ENCODE data around the gene TFF2.

Gene TFF2

DNA sequence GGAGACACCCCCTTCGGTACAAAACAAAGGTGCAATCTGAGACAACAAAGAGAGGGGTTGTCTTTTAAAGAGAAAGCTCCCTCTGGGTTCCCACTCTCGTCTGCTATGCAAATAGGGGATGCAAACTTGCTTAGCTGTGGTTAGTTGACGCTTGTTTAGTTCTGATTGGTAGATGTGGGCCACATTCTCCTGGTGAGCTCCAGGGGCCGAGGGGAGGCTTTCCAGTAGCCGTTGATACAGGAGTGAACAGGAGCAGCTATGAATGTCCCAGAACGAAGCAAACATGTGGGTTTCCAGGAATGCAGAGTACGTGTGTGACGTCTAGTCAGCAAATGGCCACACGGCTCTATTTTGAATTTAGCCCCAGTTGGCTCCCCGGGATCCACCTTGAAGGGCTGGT lies 14.7 kb downstream of the TFF2 start:
- WGBS, 2 donors (ENCODE audit: extremely low coverage in 2 of 2, insufficient read length in 2 of 2, insufficient replicate concordance in 1 of 2) = no CpG with 5 or more reads among the region's 10 CpGs

DNA sequence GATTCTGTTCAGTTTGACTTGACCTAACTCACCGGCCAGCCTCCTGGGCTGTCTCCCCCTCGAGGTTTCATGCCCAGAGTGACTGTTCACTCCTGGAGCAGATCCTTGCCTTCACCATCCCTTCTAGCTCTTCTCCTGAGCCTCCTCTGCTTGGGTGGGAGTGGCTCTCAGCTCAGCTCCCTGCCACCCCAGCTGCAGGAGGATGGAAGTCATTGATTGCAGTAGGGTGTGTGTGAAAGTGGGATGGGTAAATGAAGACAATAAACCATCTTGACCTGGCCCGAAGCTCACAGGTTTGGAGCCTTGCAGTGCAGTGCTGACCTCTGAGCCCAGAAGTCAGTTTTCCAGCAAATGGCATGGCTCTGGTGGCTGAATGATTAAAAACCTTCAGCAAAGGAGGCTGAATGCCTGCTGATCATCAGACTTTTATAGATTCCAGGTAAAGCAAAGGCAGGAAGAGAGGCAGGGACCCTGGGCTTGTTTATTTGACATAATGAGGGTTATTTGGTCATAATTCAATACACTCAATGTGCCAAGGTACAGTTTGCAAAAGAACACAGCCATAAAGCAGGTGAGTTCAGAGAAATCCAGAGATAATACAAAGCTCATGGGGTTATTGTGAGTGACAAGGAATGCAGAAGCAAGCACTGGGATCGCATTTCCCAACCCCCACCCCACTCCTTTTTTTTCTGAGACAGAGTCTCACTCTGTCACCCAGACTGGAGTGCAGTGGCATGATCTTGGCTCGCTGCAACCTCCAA lies 18.1 kb downstream of the TFF2 start:
- H2BK12ac ChIP-seq (ENCODE audit: low read length) = no peak overlapping the region
- whole genome bisulfite sequencing, 2 donors (ENCODE audit: extremely low coverage in 2 of 2, insufficient read length in 2 of 2, insufficient replicate concordance in 1 of 2) = no CpG with 5 or more reads among the region's 5 CpGs

More for the DNA sequence above, 14.7 kb downstream of the TFF2 start:
- peaks cover 0 to 5% of the 10 kb centered on the region in 2 donors for H3K4me1 ChIP-seq (ENCODE audit: control insufficient read depth in 2 of 2, insufficient read depth in 1 of 2, low read depth in 1 of 2, low read length in 2 of 2)
- H3K36me3 ChIP-seq (replicated peaks in 1 of 2; ENCODE audit: control insufficient read depth in 2 of 2, insufficient read depth in 2 of 2, low read length in 2 of 2) = no peaks in the 10 kb centered on the region
- H3K27ac ChIP-seq (replicated peaks; ENCODE audit: low read length) = no peak overlapping the region
- no peak overlapping the region for H4K8ac ChIP-seq (ENCODE audit: low read depth, low read length)
- no peak overlapping the region for H2AK5ac ChIP-seq (ENCODE audit: low read depth, low read length)
- H2AFZ ChIP-seq (ENCODE audit: low read length) = peak overlapping the region; percentile 24
- no peak overlapping the region for H3K4me2 ChIP-seq (ENCODE audit: insufficient read depth, low read length, poor library complexity, severe bottlenecking)
- H3K9ac ChIP-seq (ENCODE audit: low read depth, low read length, poor library complexity) = no peak overlapping the region
- H2BK12ac ChIP-seq (ENCODE audit: low read length) = no peak overlapping the region
- no peaks in the 10 kb centered on the region for H3K79me1 ChIP-seq (ENCODE audit: low read depth, low read length)
- no peak overlapping the region for H3K4me3 ChIP-seq (ENCODE audit: low read length in 2 of 2)
- H3K18ac ChIP-seq (ENCODE audit: low read length) = no peak overlapping the region
- H3K9me3 ChIP-seq (replicated peaks in 1 of 2; ENCODE audit: control insufficient read depth in 2 of 2, insufficient read depth in 1 of 2, low read depth in 1 of 2, low read length in 2 of 2) = peaks cover 0 to 5% of the 10 kb centered on the region in 2 donors
- no peak overlapping the region for H4K91ac ChIP-seq (ENCODE audit: low read depth, low read length, poor library complexity)
- no peak overlapping the region for H3K14ac ChIP-seq (ENCODE audit: low read length)
- H2BK15ac ChIP-seq (ENCODE audit: low read length) = no peak overlapping the region
- H2BK5ac ChIP-seq (ENCODE audit: low read length) = no peak overlapping the region
- no peak overlapping the region for H3K4ac ChIP-seq (ENCODE audit: low read length)
- no peaks in the 10 kb centered on the region for H3K27me3 ChIP-seq (ENCODE audit: control insufficient read depth in 3 of 3, insufficient read depth in 3 of 3, low read depth in 1 of 3, low read length in 3 of 3)
- no peak for DNase-seq (ENCODE audit: low spot score)
- no peak overlapping the region for H2BK120ac ChIP-seq (ENCODE audit: low read depth, low read length)
- H3K23ac ChIP-seq (ENCODE audit: low read depth, low read length, poor library complexity) = no peak overlapping the region

GRCh38 chr21:42331660-42332059 lies 19.1 kb downstream of the TFF2 start:
- Histone ChIP-seq H4K91ac (ENCODE audit: low read depth, low read length, poor library complexity) (no peak overlapping the region), H3K36me3 (replicated peaks in 1 of 2; ENCODE audit: control insufficient read depth in 2 of 2, insufficient read depth in 2 of 2, low read length in 2 of 2) (no peaks in the 10 kb centered on the region), H3K79me1 (ENCODE audit: low read depth, low read length) (no peaks in the 10 kb centered on the region), H3K4me1 (ENCODE audit: control insufficient read depth in 2 of 2, insufficient read depth in 1 of 2, low read depth in 1 of 2, low read length in 2 of 2) (peaks cover 0 to 2% of the 10 kb centered on the region in 2 donors), H3K27ac (replicated peaks; ENCODE audit: low read length) (no peak overlapping the region), H2BK12ac (ENCODE audit: low read length) (no peak overlapping the region), H3K9ac (ENCODE audit: low read depth, low read length, poor library complexity) (no peak overlapping the region), H2BK120ac (ENCODE audit: low read depth, low read length) (no peak overlapping the region), H3K4ac (ENCODE audit: low read length) (no peak overlapping the region), H3K4me2 (ENCODE audit: insufficient read depth, low read length, poor library complexity, severe bottlenecking) (no peak overlapping the region), H3K18ac (ENCODE audit: low read length) (no peak overlapping the region), H2BK15ac (ENCODE audit: low read length) (no peak overlapping the region), H2AFZ (ENCODE audit: low read length) (no peak overlapping the region), H3K4me3 (ENCODE audit: low read length in 2 of 2) (no peak overlapping the region), H2BK5ac (ENCODE audit: low read length) (no peak overlapping the region), H3K14ac (ENCODE audit: low read length) (no peak overlapping the region), H3K23ac (ENCODE audit: low read depth, low read length, poor library complexity) (no peak overlapping the region), H3K9me3 (replicated peaks in 1 of 2; ENCODE audit: control insufficient read depth in 2 of 2, insufficient read depth in 1 of 2, low read depth in 1 of 2, low read length in 2 of 2) (peaks cover 0 to 5% of the 10 kb centered on the region in 2 donors), H4K8ac (ENCODE audit: low read depth, low read length) (no peak overlapping the region), H3K27me3 (ENCODE audit: control insufficient read depth in 3 of 3, insufficient read depth in 3 of 3, low read depth in 1 of 3, low read length in 3 of 3) (no peaks in the 10 kb centered on the region), H2AK5ac (ENCODE audit: low read depth, low read length) (no peak overlapping the region)
- no peak for DNase-seq (ENCODE audit: low spot score)

More for the DNA sequence above, 18.1 kb downstream of the TFF2 start:
- no peaks in the 10 kb centered on the region for H3K79me1 ChIP-seq (ENCODE audit: low read depth, low read length)
- no peak overlapping the region for H3K4me2 ChIP-seq (ENCODE audit: insufficient read depth, low read length, poor library complexity, severe bottlenecking)
- H3K4ac ChIP-seq (ENCODE audit: low read length) = no peak overlapping the region
- H2AK5ac ChIP-seq (ENCODE audit: low read depth, low read length) = no peak overlapping the region
- H3K27ac ChIP-seq (replicated peaks; ENCODE audit: low read length) = no peak overlapping the region
- DNase-seq (ENCODE audit: low spot score) = no peak
- peaks cover 0 to 5% of the 10 kb centered on the region in 2 donors for H3K9me3 ChIP-seq (replicated peaks in 1 of 2; ENCODE audit: control insufficient read depth in 2 of 2, insufficient read depth in 1 of 2, low read depth in 1 of 2, low read length in 2 of 2)
- no peak overlapping the region for H3K9ac ChIP-seq (ENCODE audit: low read depth, low read length, poor library complexity)
- no peak overlapping the region for H3K18ac ChIP-seq (ENCODE audit: low read length)
- H2BK15ac ChIP-seq (ENCODE audit: low read length) = no peak overlapping the region
- no peak overlapping the region for H3K14ac ChIP-seq (ENCODE audit: low read length)
- peaks cover 0 to 2% of the 10 kb centered on the region in 2 donors for H3K4me1 ChIP-seq (ENCODE audit: control insufficient read depth in 2 of 2, insufficient read depth in 1 of 2, low read depth in 1 of 2, low read length in 2 of 2)
- no peak overlapping the region for H4K8ac ChIP-seq (ENCODE audit: low read depth, low read length)
- no peak overlapping the region for H2BK120ac ChIP-seq (ENCODE audit: low read depth, low read length)
- no peak overlapping the region for H2AFZ ChIP-seq (ENCODE audit: low read length)
- no peak overlapping the region for H4K91ac ChIP-seq (ENCODE audit: low read depth, low read length, poor library complexity)
- no peak overlapping the region for H2BK5ac ChIP-seq (ENCODE audit: low read length)
- H3K36me3 ChIP-seq (replicated peaks in 1 of 2; ENCODE audit: control insufficient read depth in 2 of 2, insufficient read depth in 2 of 2, low read length in 2 of 2) = no peaks in the 10 kb centered on the region
- no peak overlapping the region for H3K4me3 ChIP-seq (ENCODE audit: low read length in 2 of 2)
- no peak overlapping the region for H3K23ac ChIP-seq (ENCODE audit: low read depth, low read length, poor library complexity)
- no peaks in the 10 kb centered on the region for H3K27me3 ChIP-seq (ENCODE audit: control insufficient read depth in 3 of 3, insufficient read depth in 3 of 3, low read depth in 1 of 3, low read length in 3 of 3)

GRCh38 chr21:42330380-42331371 lies 20.1 kb downstream of the TFF2 start:
- WGBS, 2 donors (ENCODE audit: extremely low coverage in 2 of 2, insufficient read length in 2 of 2, insufficient replicate concordance in 1 of 2) = no CpG with 5 or more reads among the region's 4 CpGs

More at GRCh38 chr21:42330380-42331371, 20.1 kb downstream of the TFF2 start:
- Histone ChIP-seq H3K27ac (replicated peaks; ENCODE audit: low read length) (no peak overlapping the region), H3K27me3 (ENCODE audit: control insufficient read depth in 3 of 3, insufficient read depth in 3 of 3, low read depth in 1 of 3, low read length in 3 of 3) (no peaks in the 10 kb centered on the region), H3K9me3 (replicated peaks in 1 of 2; ENCODE audit: control insufficient read depth in 2 of 2, insufficient read depth in 1 of 2, low read depth in 1 of 2, low read length in 2 of 2) (peaks cover 0 to 5% of the 10 kb centered on the region in 2 donors), H3K4ac (ENCODE audit: low read length) (no peak overlapping the region), H2AK5ac (ENCODE audit: low read depth, low read length) (no peak overlapping the region), H2BK5ac (ENCODE audit: low read length) (no peak overlapping the region), H3K23ac (ENCODE audit: low read depth, low read length, poor library complexity) (no peak overlapping the region), H2BK15ac (ENCODE audit: low read length) (no peak overlapping the region), H3K18ac (ENCODE audit: low read length) (no peak overlapping the region), H3K4me3 (ENCODE audit: low read length in 2 of 2) (peak overlapping the region in 1 of 2 donors; percentile 2), H3K9ac (ENCODE audit: low read depth, low read length, poor library complexity) (no peak overlapping the region), H3K14ac (ENCODE audit: low read length) (no peak overlapping the region), H3K4me1 (ENCODE audit: control insufficient read depth in 2 of 2, insufficient read depth in 1 of 2, low read depth in 1 of 2, low read length in 2 of 2) (no peaks in the 10 kb centered on the region), H3K36me3 (replicated peaks in 1 of 2; ENCODE audit: control insufficient read depth in 2 of 2, insufficient read depth in 2 of 2, low read length in 2 of 2) (no peaks in the 10 kb centered on the region), H2AFZ (ENCODE audit: low read length) (no peak overlapping the region), H2BK120ac (ENCODE audit: low read depth, low read length) (no peak overlapping the region), H2BK12ac (ENCODE audit: low read length) (no peak overlapping the region), H4K8ac (ENCODE audit: low read depth, low read length) (no peak overlapping the region), H3K79me1 (ENCODE audit: low read depth, low read length) (no peaks in the 10 kb centered on the region), H4K91ac (ENCODE audit: low read depth, low read length, poor library complexity) (no peak overlapping the region), H3K4me2 (ENCODE audit: insufficient read depth, low read length, poor library complexity, severe bottlenecking) (no peak overlapping the region)
- no peak for DNase-seq (ENCODE audit: low spot score)

Data from neuronal stem cell (in vitro differentiated cells).